A549 (cell line): Measurements from ENCODE around the gene LIMA1.
A peak's percentile ranks its signal among the peaks of the same experiment; 100 is the strongest.

Experiments used
- BHLHE40 ChIP-seq: IDR thresholded peaks from 2 replicates; pipeline ENCODE4 v1.6.1; 2012; ENCODE audit warnings: low read depth, low read length, inconsistent platforms
- E2F6 ChIP-seq: IDR thresholded peaks from 2 replicates; pipeline ENCODE4 v1.6.1; 2012; ENCODE audit warnings: low read depth, borderline replicate concordance
- EP300 ChIP-seq, 2 experiments: fragments of >200 bp; sonication (Bioruptor Twin); formaldehyde crosslinking; IDR thresholded peaks; 2 replicates in 1 of 2; 3 replicates in 1 of 2; pipeline ENCODE4 v1.6.1; 2016 to 2017
- POLR2A ChIP-seq: IDR thresholded peaks from 2 replicates; pipeline ENCODE4 v1.6.1; 2012; ENCODE audit warnings: mild to moderate bottlenecking, low read length
- POLR2AphosphoS2 ChIP-seq: conservative IDR thresholded peaks from 2 replicates; pipeline ENCODE4 v1.6.1; 2012; ENCODE audit warnings: low read length, improper control_type of control experiment, inconsistent platforms
- SMC3 ChIP-seq: fragments of >200 bp; sonication (Bioruptor Twin); formaldehyde crosslinking; IDR thresholded peaks from 3 replicates; pipeline ENCODE4 v1.6.1; 2018; ENCODE audit warnings: inconsistent platforms
- USF2 ChIP-seq: fragments of 450-650 bp; IDR thresholded peaks from 2 replicates; pipeline ENCODE4 v1.6.1; 2014; ENCODE audit warnings: antibody characterized with exemption
- ZFP36 ChIP-seq: fragments of 450-650 bp; IDR thresholded peaks from 2 replicates; pipeline ENCODE4 v1.6.1; 2014; ENCODE audit warnings: borderline replicate concordance; ENCODE audit not compliant: partially characterized antibody
- ZNF302 ChIP-seq: fragments of 250-450 bp; sonication (Bioruptor Pico); IDR thresholded peaks from 2 replicates; pipeline ENCODE4 v1.9.0; 2021; ENCODE audit warnings: inconsistent platforms, mild to moderate bottlenecking, moderate library complexity
- TF ChIP-seq, protein P1 (sequence below): fragments of >200 bp; sonication (Bioruptor Twin); formaldehyde crosslinking; IDR thresholded peaks from 3 replicates; pipeline ENCODE4 v1.5.1; 2016
- TF ChIP-seq, protein P2 (sequence below): IDR thresholded peaks from 2 replicates; pipeline ENCODE4 v1.6.1; 2012

DNA sequence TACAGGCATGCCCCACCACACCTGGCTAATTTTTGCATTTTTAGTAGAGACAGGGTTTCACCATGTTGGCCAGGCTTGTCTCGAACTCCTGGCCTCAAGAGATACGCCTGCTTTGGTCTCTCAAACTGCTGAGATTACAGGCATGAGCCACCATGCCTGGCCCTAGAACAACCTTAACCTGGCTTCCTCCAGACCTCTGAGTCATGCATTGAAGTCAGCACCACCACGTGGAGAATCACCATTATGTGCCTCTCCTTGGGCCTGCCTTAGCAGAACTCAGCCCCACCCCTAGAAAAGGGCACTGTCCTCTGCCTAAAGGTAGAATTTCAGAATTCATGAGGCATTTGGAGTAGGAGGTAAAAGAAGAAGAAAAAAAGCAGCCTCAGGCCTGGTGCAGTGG lies 49.0 kb downstream of the LIMA1 start:
- TF ChIP-seq POLR2A (no peak), USF2 (no peak), E2F6 (no peak), BHLHE40 (no peak), ZNF302 (CRISPR knock-in tag) (no peak), EP300 (IDR thresholded peaks at IDR 0.05) (no peak), SMC3 (no peak), POLR2AphosphoS2 (no peak), ZFP36 (no peak)
- TF ChIP-seq, protein P1, sequence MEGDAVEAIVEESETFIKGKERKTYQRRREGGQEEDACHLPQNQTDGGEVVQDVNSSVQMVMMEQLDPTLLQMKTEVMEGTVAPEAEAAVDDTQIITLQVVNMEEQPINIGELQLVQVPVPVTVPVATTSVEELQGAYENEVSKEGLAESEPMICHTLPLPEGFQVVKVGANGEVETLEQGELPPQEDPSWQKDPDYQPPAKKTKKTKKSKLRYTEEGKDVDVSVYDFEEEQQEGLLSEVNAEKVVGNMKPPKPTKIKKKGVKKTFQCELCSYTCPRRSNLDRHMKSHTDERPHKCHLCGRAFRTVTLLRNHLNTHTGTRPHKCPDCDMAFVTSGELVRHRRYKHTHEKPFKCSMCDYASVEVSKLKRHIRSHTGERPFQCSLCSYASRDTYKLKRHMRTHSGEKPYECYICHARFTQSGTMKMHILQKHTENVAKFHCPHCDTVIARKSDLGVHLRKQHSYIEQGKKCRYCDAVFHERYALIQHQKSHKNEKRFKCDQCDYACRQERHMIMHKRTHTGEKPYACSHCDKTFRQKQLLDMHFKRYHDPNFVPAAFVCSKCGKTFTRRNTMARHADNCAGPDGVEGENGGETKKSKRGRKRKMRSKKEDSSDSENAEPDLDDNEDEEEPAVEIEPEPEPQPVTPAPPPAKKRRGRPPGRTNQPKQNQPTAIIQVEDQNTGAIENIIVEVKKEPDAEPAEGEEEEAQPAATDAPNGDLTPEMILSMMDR, result no peak
- TF ChIP-seq, protein P2, sequence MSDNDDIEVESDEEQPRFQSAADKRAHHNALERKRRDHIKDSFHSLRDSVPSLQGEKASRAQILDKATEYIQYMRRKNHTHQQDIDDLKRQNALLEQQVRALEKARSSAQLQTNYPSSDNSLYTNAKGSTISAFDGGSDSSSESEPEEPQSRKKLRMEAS, result 0 out of 2 replicates have a peak, but pooled peaks have one; percentile 51
